Measurements from ENCODE around the gene ZNF619. TPM values are rescaled to one million over a fixed set of nuclear protein-coding genes. Genes with fewer than 3 reads are reported as not detected.

ZNF619 gene
- total and polyA plus RNA-seq, 3 donors from 2014 or later = 3.0 to 4.4 (median 4.1) TPM

- Histone ChIP-seq H3K36me3 (ENCODE audit: low read depth, missing control alignments) (no peaks in the 10 kb centered on the region), H3K9me3 (no peaks in the 10 kb centered on the region), H3K4me3 (no peak overlapping the region), H3K27ac (no peak overlapping the region), H3K27me3 (no peaks in the 10 kb centered on the region), H3K4me1 (peaks cover 5% of the 10 kb centered on the region)
- TF ChIP-seq POLR2A (IDR thresholded peaks at IDR 0.05) (no peak), CTCF (IDR thresholded peaks at IDR 0.05) (no peak)
- intact Hi-C loops (cut with DNase I; ENCODE audit: low total_unique reads) = no loop called here
- DNase-seq = no peak
- WGBS, 2 donors = 82 to 88% methylated on average over 2 of the region's 2 CpGs
These were observed 13.3 kb upstream of the ZNF619 start for GRCh38 chr3:40463579-40463978.

DNA sequence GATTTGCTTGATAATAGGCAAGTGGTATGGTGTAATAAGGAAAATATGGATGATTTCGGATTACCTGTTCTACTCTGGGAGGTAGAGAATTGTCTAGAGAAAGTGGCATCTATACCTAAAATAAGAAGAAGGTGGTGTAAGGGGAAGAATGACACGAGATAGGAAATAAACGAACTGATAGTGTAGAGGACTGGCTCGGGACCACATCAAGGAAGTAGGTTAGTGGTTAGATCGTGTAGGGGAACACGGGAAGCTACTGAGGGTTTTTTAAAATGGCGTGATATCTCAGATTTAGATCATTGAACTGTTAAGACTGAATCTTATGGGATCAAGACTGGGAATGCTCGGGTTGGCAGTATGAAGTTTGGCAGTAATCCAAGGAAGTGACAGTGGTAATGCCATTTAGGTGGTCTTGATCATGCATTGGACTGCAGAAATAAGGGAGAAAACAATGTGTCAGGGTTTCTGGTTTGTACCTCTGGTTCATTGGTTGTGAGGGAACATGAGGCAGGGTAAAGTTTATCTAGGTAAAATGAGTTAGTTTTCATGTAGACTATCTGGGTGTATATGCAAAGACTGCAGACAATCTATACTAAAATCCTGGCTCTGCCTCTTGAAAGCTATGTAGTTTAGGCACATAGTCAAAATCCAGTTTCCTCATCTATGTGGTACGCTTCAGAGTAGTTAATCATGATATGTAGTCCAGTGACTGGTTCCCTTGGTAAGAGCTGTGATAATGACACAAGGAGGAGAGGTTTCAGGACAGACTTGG is 12.4 kb upstream of the ZNF619 start:
- no peak for DNase-seq
- no peaks in the 10 kb centered on the region for H3K4me1 ChIP-seq
- no peaks in the 10 kb centered on the region for H3K36me3 ChIP-seq (ENCODE audit: low read depth, missing control alignments)
- intact Hi-C loops (cut with DNase I; ENCODE audit: low total_unique reads) = no loop called here
- no peak overlapping the region for H3K4me3 ChIP-seq
- 64 to 70% methylated on average over 8 to 9 of the region's 9 CpGs for WGBS, 2 donors
- H3K27ac ChIP-seq = no peak overlapping the region
- H3K9me3 ChIP-seq = no peaks in the 10 kb centered on the region
- TF ChIP-seq POLR2A (IDR thresholded peaks at IDR 0.05) (no peak), CTCF (IDR thresholded peaks at IDR 0.05) (no peak)
- no peaks in the 10 kb centered on the region for H3K27me3 ChIP-seq

- Histone ChIP-seq H3K27me3 (no peaks in the 10 kb centered on the region), H3K27ac (no peak overlapping the region), H3K9me3 (no peaks in the 10 kb centered on the region), H3K4me3 (no peak overlapping the region), H3K36me3 (ENCODE audit: low read depth, missing control alignments) (no peaks in the 10 kb centered on the region), H3K4me1 (no peaks in the 10 kb centered on the region)
- no peak for DNase-seq
- WGBS, 2 donors = 79 to 83% methylated on average over 4 of the region's 4 CpGs
- intact Hi-C loops (cut with DNase I; ENCODE audit: low total_unique reads) = no loop called here
- no peak for TF ChIP-seq CTCF (IDR thresholded peaks at IDR 0.05)
- TF ChIP-seq POLR2A (IDR thresholded peaks at IDR 0.05) = no peak
These were observed 11.9 kb upstream of the ZNF619 start for GRCh38 chr3:40465111-40465407.

DNA sequence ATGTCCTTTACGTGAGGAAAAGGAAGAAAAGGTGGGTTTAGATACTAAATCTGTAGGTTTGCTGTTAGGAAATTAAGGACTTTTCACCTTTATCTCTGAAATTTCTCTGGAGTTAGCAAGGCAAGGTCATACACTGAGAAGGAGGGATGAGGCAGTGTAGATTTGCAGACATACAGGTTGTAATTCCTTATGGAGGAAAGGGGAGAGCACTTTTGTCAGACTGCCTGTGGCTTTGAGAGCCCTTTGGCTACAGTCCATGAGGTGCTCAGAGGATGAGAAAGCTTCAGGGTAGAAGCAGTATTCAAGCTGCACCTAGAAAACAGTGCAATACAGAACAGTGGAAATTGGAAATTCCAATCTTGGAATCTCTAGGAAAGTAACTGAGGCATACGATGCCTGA is 11.5 kb upstream of the ZNF619 start:
- DNase-seq = no peak
- no peaks in the 10 kb centered on the region for H3K36me3 ChIP-seq (ENCODE audit: low read depth, missing control alignments)
- no peak for TF ChIP-seq CTCF (IDR thresholded peaks at IDR 0.05)
- WGBS, 2 donors = 71 to 82% methylated on average over 2 of the region's 2 CpGs
- intact Hi-C loops (cut with DNase I; ENCODE audit: low total_unique reads) = no loop called here
- H3K27ac ChIP-seq = no peak overlapping the region
- no peaks in the 10 kb centered on the region for H3K4me1 ChIP-seq
- no peak overlapping the region for H3K4me3 ChIP-seq
- H3K27me3 ChIP-seq = no peaks in the 10 kb centered on the region
- no peaks in the 10 kb centered on the region for H3K9me3 ChIP-seq

DNA sequence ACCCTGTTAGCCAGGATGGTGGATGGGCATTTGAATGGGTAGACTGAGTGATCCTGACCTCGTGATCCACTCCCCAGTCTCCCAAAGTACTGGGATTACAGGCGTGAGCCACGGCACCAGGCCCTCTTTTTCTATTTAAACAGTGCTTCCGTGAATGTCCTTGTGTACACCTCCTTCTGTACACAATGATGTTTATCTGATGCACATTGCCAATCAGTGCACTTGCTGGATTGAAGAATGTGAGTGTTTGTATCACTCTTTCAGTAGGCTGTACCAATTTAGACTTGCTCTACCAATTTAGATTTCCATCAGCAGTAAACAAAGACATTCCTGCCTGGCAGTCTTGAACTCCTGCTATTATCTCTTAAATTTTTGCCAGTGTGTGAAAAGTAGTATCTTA is 8.9 kb upstream of the ZNF619 start:
- DNase-seq = no peak
- Histone ChIP-seq H3K9me3 (no peaks in the 10 kb centered on the region), H3K4me1 (no peaks in the 10 kb centered on the region), H3K27me3 (no peaks in the 10 kb centered on the region), H3K27ac (no peak overlapping the region), H3K4me3 (no peak overlapping the region), H3K36me3 (ENCODE audit: low read depth, missing control alignments) (no peaks in the 10 kb centered on the region)
- TF ChIP-seq POLR2A (IDR thresholded peaks at IDR 0.05) (no peak), CTCF (IDR thresholded peaks at IDR 0.05) (no peak)
- intact Hi-C loops (cut with DNase I; ENCODE audit: low total_unique reads) = no loop called here
- WGBS, 2 donors = 88 to 90% methylated on average over 4 of the region's 4 CpGs

All from testis (tissue), 3 donors.